ENCODE data around the gene GRAMD1A.
A peak's percentile ranks its signal among the peaks of the same experiment; 100 is the strongest.
"Not testable (repeated sequence)": the region's sequence is repeated elsewhere in the genome, so short reads cannot be mapped to it uniquely, and the experiment has no call there.

GRAMD1A gene

GRCh38 chr19:35013041-35013819, 13.1 kb downstream of the GRAMD1A start:
- TF ChIP-seq EZH2phosphoT487 (IDR thresholded peaks at IDR 0.05; ENCODE audit: borderline replicate concordance, low read length) = no peak
- TF ChIP-seq, protein P1, sequence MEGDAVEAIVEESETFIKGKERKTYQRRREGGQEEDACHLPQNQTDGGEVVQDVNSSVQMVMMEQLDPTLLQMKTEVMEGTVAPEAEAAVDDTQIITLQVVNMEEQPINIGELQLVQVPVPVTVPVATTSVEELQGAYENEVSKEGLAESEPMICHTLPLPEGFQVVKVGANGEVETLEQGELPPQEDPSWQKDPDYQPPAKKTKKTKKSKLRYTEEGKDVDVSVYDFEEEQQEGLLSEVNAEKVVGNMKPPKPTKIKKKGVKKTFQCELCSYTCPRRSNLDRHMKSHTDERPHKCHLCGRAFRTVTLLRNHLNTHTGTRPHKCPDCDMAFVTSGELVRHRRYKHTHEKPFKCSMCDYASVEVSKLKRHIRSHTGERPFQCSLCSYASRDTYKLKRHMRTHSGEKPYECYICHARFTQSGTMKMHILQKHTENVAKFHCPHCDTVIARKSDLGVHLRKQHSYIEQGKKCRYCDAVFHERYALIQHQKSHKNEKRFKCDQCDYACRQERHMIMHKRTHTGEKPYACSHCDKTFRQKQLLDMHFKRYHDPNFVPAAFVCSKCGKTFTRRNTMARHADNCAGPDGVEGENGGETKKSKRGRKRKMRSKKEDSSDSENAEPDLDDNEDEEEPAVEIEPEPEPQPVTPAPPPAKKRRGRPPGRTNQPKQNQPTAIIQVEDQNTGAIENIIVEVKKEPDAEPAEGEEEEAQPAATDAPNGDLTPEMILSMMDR (IDR thresholded peaks at IDR 0.05; ENCODE audit: low read depth, low read length, poor library complexity, severe bottlenecking) = peak; percentile 91
- H3F3A ChIP-seq (ENCODE audit: control insufficient read depth, insufficient read depth) = no peaks in the 10 kb centered on the region
- H3K79me2 ChIP-seq (ENCODE audit: control insufficient read depth, low read length) = no peaks in the 10 kb centered on the region; the same call in 1 of the 2 replicates
- H4K20me1 ChIP-seq (ENCODE audit: control insufficient read depth, insufficient read depth, low read depth, low read length) = no peaks in the 10 kb centered on the region
- H3K36me3 ChIP-seq (ENCODE audit: control insufficient read depth, low read length) = peaks cover 84% of the 10 kb centered on the region
- H3K9me3 ChIP-seq (ENCODE audit: control insufficient read depth, insufficient read depth, low read length) = no peaks in the 10 kb centered on the region
- H3K27ac ChIP-seq (ENCODE audit: low read depth, low read length) = no peak overlapping the region
- no peak overlapping the region for H3K4me3 ChIP-seq (ENCODE audit: low read length)
- no peaks in the 10 kb centered on the region for H3K9me2 ChIP-seq (replicated peaks; ENCODE audit: control insufficient read depth, low read length)
- peaks cover 10% of the 10 kb centered on the region; the same call in 1 of the 2 replicates for H3K4me1 ChIP-seq (ENCODE audit: control insufficient read depth, low read length)
- H3K27me3 ChIP-seq (ENCODE audit: control insufficient read depth, low read length) = no peaks in the 10 kb centered on the region
- no peak overlapping the region for H3K4me2 ChIP-seq (ENCODE audit: low read length)

- H3K79me2 ChIP-seq (ENCODE audit: control insufficient read depth, low read length) = no peaks in the 10 kb centered on the region
- H3K27ac ChIP-seq (ENCODE audit: low read depth, low read length) = no peak overlapping the region
- H3K4me3 ChIP-seq (ENCODE audit: low read length) = no peak overlapping the region
- no peaks in the 10 kb centered on the region for H3K27me3 ChIP-seq (ENCODE audit: control insufficient read depth, low read length)
- H3K9me2 ChIP-seq (replicated peaks; ENCODE audit: control insufficient read depth, low read length) = no peaks in the 10 kb centered on the region
- H3K4me1 ChIP-seq (ENCODE audit: control insufficient read depth, low read length) = peaks cover 10% of the 10 kb centered on the region; the same call in 1 of the 2 replicates
- no peak overlapping the region for H3K4me2 ChIP-seq (ENCODE audit: low read length)
- H3K36me3 ChIP-seq (ENCODE audit: control insufficient read depth, low read length) = peaks cover 89% of the 10 kb centered on the region
- no peaks in the 10 kb centered on the region for H4K20me1 ChIP-seq (ENCODE audit: control insufficient read depth, insufficient read depth, low read depth, low read length)
- no peaks in the 10 kb centered on the region for H3K9me3 ChIP-seq (ENCODE audit: control insufficient read depth, insufficient read depth, low read length)
- TF ChIP-seq EZH2phosphoT487 (IDR thresholded peaks at IDR 0.05; ENCODE audit: borderline replicate concordance, low read length) = no peak
- TF ChIP-seq, protein P1 (IDR thresholded peaks at IDR 0.05; ENCODE audit: low read depth, low read length, poor library complexity, severe bottlenecking) = no peak
- no peaks in the 10 kb centered on the region for H3F3A ChIP-seq (ENCODE audit: control insufficient read depth, insufficient read depth)
Observed at GRCh38 chr19:35013820-35014754, 14.0 kb downstream of the GRAMD1A start.

- not testable (repeated sequence) for H3K79me2 ChIP-seq (ENCODE audit: control insufficient read depth, low read length); H3K9me3 ChIP-seq (ENCODE audit: control insufficient read depth, insufficient read depth, low read length); H3F3A ChIP-seq (ENCODE audit: control insufficient read depth, insufficient read depth); H3K4me2 ChIP-seq (ENCODE audit: low read length); H3K9me2 ChIP-seq (replicated peaks; ENCODE audit: control insufficient read depth, low read length); H4K20me1 ChIP-seq (ENCODE audit: control insufficient read depth, insufficient read depth, low read depth, low read length); H3K27me3 ChIP-seq (ENCODE audit: control insufficient read depth, low read length); H3K4me3 ChIP-seq (ENCODE audit: low read length); H3K27ac ChIP-seq (ENCODE audit: low read depth, low read length)
- Histone ChIP-seq H3K4me1 (ENCODE audit: control insufficient read depth, low read length) (peaks cover 10% of the 10 kb centered on the region; the same call in 1 of the 2 replicates), H3K36me3 (ENCODE audit: control insufficient read depth, low read length) (peaks cover 89% of the 10 kb centered on the region)
Observed at GRCh38 chr19:35014774-35015173, 14.7 kb downstream of the GRAMD1A start.
